ENCODE measurements around the gene TACO1.

DNA sequence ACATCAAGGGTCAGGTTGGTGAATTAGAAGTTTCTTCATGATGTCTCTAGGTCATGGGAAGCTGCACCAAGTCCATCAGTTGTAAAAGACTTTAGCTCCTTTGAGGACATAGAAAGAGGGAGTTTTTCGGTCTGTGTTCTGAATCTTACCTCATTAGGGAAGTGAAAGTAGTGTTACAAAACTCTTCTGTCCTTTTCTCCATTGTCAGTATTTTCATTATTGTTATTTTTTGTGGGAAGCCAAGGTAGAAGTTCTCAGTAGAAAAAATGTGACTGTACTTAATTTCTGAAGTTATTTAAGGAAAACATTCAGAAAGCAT, 45.8 kb downstream of the TACO1 start:
- TF ChIP-seq RFX5 (IDR thresholded peaks at IDR 0.05) (no peak), EP300 (IDR thresholded peaks at IDR 0.05) (no peak), POLR2A (IDR thresholded peaks at IDR 0.05; ENCODE audit: low read length) (no peak), SMC3 (IDR thresholded peaks at IDR 0.05) (no peak), CTCF (IDR thresholded peaks at IDR 0.05) (no peak)

Measured in A549 (cell line).